ENCODE measurements around the gene POLG. TPM values are rescaled to one million over a fixed set of nuclear protein-coding genes. Genes with fewer than 3 reads are reported as not detected.

Gene POLG
- total and polyA plus RNA-seq, 2 of the 4 experiments (the other 2 are of a cell fraction): 19.9 to 30.6 TPM

DNA sequence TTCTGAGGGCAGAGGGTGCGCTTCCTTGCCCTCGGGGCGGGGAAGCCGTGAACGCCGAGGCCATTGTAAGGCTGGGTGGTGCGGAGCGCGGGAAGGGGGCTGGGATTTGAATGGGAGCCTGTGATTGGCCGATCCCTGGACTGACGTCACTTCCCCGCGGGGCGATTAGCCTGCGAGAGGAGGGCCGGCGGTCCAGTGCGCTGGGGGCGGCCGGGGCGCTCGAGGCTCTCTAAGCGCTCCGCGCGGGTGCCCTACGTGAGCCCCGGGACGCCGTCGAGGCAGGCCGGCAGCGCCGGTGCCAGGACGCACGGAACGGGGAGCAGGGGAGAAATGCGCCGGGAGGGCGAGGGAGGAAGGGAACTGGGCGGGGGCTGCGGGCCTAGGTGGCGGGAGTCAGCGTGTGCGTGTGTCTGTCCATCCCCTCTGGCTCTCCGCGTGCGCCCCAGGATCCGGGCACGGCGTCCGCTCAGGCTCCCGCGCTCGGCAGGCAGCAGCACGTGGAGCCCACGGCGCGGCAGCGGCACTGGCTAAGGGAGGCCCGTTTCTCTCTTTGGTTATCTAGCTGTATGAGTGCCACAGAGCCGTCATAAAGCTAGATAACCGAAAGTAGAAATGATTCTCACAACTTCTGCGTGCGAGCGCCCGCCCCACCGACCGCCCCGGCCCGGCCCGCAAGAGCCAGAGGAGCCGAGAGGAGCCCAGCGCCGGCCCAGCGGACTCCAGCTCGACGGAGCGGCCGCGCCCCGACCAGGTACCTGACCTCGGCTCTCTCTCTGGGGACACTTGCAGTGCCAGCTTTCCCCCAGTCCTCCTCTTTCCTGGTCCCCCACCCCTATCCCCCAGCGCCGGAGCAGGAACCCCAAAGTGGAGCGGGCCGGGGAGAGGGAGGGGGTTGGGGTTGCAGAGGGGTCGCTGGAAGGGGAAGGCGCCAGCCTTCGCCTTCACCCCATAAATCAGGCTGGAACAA lies 33.1 kb upstream of the POLG start:
- POLR2A ChIA-PET (ENCODE audit: unreplicated experiment): no interaction called here
- Histone ChIP-seq H3K4me3 (ENCODE audit: insufficient read depth, low read depth, low read length) (no peak overlapping the region), H3K4me2 (ENCODE audit: low read depth, low read length) (no peak overlapping the region), H2BK20ac (ENCODE audit: low read depth, low read length) (no peak overlapping the region), H3K9ac (ENCODE audit: low read depth, low read length) (no peak overlapping the region), H2AK9ac (replicated peaks; ENCODE audit: low read depth, low read length, poor library complexity) (peak overlapping the region; percentile 42), H3K27me3 (ENCODE audit: control insufficient read depth, insufficient read depth, low read length) (peaks cover 100% of the 10 kb centered on the region), H3K23ac (ENCODE audit: low read depth, low read length) (no peak overlapping the region), H3K56ac (ENCODE audit: extremely low read depth, insufficient read depth, low read length) (no peak overlapping the region), H3K79me1 (ENCODE audit: low read depth in 1 of 2, low read length in 2 of 2) (no peaks in the 10 kb centered on the region), H2BK15ac (ENCODE audit: low read depth, low read length) (no peak overlapping the region), H4K8ac (ENCODE audit: low read depth in 2 of 2, low read length in 2 of 2) (no peak overlapping the region), H3K14ac (replicated peaks; ENCODE audit: low read depth, low read length) (no peak overlapping the region), H2BK120ac (ENCODE audit: low read depth, low read length) (no peak overlapping the region), H2BK5ac (ENCODE audit: low read depth, low read length, poor library complexity, severe bottlenecking) (no peak overlapping the region), H4K20me1 (ENCODE audit: insufficient read depth, low read length) (peaks cover 6% of the 10 kb centered on the region; the same call in 1 of the 2 replicates), H4K5ac (ENCODE audit: low read depth, low read length) (no peak overlapping the region), H4K91ac (ENCODE audit: insufficient read depth, low read depth, low read length) (no peak overlapping the region), H3K4me1 (ENCODE audit: control insufficient read depth, insufficient read depth, low read length) (no peaks in the 10 kb centered on the region), H2AFZ (replicated peaks; ENCODE audit: low read length, poor library complexity) (peak overlapping the region; percentile 74), H3K9me1 (ENCODE audit: insufficient read depth, low read length) (no peaks in the 10 kb centered on the region), H3K4ac (ENCODE audit: low read depth, low read length) (no peak overlapping the region), H3K36me3 (ENCODE audit: control insufficient read depth, insufficient read depth, low read length) (no peaks in the 10 kb centered on the region), H3K9me3 (ENCODE audit: control insufficient read depth, insufficient read depth, low read length) (peaks cover 2% of the 10 kb centered on the region), H3K18ac (ENCODE audit: low read depth, low read length) (no peak overlapping the region), H3K27ac (ENCODE audit: insufficient read depth, low read length) (no peak overlapping the region), H2AK5ac (ENCODE audit: low read depth, low read length) (no peak overlapping the region)
- no peak for DNase-seq
- CTCF ChIA-PET: no interaction called here
- no TSS peak for BruUV-seq (replicated peaks)
- in situ Hi-C loops (cut with MboI; ENCODE audit: low sequenced_read_pairs) (no loop called here), dilution Hi-C loops (cut with HindIII; ENCODE audit: low sequenced_read_pairs, unreplicated experiment) (no loop called here), intact Hi-C loops (cut with micrococcal nuclease) (no loop called here)
- WGBS, 2 experiments (ENCODE audit: extremely low coverage in 2 of 2, insufficient read length in 1 of 2): 0% methylated on average over 18 of the region's 90 CpGs; no CpG with 5 or more reads in 1 of the 2 experiments
- ATAC-seq (ENCODE audit: low read depth): peak; percentile 33; the same call in 1 of the 2 replicates
- TF ChIP-seq BHLHE40 (IDR thresholded peaks at IDR 0.05; ENCODE audit: low read depth, low read length) (no peak), MAFK (IDR thresholded peaks at IDR 0.05; ENCODE audit: low read depth, low read length) (no peak)
- TF ChIP-seq, protein P1, sequence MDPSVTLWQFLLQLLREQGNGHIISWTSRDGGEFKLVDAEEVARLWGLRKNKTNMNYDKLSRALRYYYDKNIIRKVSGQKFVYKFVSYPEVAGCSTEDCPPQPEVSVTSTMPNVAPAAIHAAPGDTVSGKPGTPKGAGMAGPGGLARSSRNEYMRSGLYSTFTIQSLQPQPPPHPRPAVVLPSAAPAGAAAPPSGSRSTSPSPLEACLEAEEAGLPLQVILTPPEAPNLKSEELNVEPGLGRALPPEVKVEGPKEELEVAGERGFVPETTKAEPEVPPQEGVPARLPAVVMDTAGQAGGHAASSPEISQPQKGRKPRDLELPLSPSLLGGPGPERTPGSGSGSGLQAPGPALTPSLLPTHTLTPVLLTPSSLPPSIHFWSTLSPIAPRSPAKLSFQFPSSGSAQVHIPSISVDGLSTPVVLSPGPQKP (IDR thresholded peaks at IDR 0.05; ENCODE audit: borderline replicate concordance, low read depth, low read length): no peak
- TF ChIP-seq, protein P2, sequence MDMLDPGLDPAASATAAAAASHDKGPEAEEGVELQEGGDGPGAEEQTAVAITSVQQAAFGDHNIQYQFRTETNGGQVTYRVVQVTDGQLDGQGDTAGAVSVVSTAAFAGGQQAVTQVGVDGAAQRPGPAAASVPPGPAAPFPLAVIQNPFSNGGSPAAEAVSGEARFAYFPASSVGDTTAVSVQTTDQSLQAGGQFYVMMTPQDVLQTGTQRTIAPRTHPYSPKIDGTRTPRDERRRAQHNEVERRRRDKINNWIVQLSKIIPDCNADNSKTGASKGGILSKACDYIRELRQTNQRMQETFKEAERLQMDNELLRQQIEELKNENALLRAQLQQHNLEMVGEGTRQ (IDR thresholded peaks at IDR 0.05; ENCODE audit: low read depth, low read length): no peak

Data from IMR-90 (cell line).